AG09319 (cell line): ENCODE measurements around the gene CAMK2D.

ENCODE experiments used
- DNase-seq: peaks from one replicate; pipeline ENCODE4 v3.0.0-alpha.2; 2010; ENCODE audit warnings: low read depth; ENCODE audit errors: extremely low read depth
- TF ChIP-seq, protein P1 (sequence below): IDR thresholded peaks from 2 replicates; pipeline ENCODE4 v1.5.1; 2011; ENCODE audit warnings: low read depth, mild to moderate bottlenecking, inconsistent platforms, low read length, moderate library complexity

Gene CAMK2D

DNA sequence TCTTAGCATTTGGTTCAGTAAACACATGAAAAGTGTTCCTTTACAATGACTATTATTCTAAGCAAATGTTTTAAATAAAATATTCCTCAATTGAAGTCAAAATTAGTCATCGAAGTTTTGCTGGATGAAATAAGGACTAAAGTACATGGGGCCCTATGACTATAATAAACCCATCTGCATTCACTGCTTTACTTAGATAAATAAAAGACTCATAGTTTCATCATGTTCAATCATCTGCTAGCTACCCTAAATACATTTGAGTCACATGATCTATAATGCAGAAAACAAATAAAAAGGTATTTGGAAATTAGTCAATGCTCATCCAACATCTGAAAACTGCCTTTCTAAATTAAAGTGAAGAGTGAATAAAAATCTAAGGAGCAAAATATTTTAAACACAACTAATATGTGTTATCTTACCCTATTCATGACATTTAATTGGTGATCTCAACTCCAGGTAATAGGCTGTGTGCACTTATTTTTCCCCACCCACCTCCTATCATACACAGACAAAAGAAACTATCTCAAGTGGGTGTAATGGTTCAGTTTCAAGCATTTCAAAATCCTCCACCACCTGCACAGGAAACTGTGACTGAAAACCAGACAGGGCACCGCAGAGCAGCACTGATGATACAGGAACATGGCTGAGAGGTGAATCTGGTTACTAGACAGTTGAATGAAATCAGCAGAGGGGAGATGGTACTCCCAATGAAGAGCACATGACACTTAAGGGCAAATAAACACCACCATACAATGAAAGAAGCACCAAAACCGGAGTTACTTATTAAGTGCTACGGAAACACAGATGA, 78.6 kb downstream of the CAMK2D start:
- TF ChIP-seq, protein P1, sequence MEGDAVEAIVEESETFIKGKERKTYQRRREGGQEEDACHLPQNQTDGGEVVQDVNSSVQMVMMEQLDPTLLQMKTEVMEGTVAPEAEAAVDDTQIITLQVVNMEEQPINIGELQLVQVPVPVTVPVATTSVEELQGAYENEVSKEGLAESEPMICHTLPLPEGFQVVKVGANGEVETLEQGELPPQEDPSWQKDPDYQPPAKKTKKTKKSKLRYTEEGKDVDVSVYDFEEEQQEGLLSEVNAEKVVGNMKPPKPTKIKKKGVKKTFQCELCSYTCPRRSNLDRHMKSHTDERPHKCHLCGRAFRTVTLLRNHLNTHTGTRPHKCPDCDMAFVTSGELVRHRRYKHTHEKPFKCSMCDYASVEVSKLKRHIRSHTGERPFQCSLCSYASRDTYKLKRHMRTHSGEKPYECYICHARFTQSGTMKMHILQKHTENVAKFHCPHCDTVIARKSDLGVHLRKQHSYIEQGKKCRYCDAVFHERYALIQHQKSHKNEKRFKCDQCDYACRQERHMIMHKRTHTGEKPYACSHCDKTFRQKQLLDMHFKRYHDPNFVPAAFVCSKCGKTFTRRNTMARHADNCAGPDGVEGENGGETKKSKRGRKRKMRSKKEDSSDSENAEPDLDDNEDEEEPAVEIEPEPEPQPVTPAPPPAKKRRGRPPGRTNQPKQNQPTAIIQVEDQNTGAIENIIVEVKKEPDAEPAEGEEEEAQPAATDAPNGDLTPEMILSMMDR: no peak
- DNase-seq: no peak

DNA sequence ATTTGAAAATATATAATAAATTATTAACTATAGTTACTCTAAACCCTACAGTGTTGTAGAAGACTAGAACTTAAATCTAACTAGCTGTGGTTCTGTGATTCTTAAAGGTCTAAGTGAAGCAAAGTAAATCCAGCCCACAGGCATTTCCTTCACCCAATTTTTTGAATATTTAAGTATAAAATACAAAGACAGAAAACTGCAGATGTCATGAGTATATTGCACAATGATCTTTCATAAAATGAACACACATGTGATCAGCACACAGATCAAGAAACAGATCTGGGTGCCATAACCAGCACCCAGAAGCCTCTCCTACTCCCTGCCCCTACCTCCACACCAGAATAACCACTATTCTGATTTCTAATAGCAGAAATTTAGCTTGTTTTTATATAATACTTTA, 82.9 kb downstream of the CAMK2D start:
- TF ChIP-seq, protein P1: no peak
- no peak for DNase-seq

DNA sequence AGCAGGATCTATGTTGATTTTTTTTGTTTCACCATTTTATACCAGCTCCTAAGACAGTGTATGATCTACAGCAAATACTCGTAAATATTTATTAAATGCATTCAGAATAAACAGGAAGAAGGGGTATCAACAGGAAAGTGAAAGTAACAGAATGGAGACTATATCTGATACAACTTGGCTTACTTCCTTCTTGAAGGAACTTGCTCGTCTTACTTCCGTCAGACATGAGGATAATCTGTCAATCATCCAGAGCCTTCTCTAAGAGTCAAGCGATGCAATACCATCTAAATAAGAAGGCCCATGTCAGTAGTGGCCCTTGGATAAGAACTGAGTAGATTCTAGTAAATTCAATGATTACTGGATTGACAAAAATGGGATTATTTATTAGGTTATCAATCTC, 84.2 kb downstream of the CAMK2D start:
- TF ChIP-seq, protein P1: no peak
- DNase-seq: no peak

DNA sequence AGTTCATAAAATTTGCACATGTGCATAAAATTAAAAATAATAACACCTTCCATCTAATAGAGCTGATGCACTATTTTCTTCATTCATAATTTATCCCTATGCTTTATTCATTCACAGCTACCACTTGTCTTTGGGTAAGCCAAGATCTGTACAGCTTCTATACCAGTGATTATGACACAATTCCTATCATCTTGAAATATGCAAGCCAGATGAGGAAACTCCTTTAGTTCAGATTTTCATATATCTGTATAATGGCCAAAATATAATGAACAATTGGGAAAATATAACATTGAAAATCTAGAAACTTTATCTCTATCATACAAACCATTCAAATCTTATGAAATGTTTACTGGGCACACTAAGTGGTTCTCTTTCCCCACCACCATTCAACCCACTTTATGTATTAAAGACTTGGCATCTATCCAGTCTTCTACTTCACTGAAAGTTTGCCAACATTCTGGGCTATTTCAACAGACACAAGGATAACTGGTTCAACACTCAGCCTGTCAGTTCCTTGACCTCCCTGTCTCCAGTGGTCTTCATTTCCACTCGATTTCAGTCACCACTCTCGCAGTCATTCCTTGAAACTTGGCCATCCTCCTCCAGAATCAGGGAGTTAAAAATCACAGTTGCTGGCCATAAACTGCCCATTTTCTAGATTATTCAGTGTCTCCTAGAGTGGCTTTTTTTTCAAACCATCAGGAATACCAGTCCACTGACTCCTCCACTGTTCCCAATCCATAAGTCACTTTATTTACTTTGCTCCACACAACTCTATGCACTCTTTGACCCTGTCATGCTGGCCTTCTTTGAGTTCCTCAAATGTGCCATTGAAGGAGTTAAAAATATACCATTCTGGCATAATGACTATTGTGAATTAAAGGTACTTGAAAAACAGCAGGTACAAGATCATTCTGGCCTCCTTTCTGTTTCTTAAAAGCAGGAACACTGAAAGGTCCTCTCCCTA, 85.5 kb downstream of the CAMK2D start:
- no peak for DNase-seq
- TF ChIP-seq, protein P1: no peak

DNA sequence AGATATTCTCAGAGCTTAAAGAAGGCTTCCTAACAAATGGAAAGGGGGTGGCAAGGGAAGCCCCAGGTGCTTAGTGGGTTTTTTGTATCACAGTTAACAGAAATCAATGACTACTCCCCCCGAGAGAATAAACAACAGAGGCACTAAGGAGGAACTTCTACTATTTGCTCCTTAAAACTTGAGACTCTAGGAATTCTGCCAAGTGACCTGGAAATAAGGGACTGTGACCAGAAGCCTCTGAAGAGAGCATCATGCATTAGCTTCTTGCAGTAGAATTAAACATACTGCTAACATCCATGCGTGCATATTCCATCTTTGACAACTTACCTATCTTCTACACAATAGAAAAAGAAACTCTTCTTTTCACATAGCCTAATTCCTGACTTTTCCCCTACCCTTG, 86.8 kb downstream of the CAMK2D start:
- DNase-seq: no peak
- TF ChIP-seq, protein P1: no peak

DNA sequence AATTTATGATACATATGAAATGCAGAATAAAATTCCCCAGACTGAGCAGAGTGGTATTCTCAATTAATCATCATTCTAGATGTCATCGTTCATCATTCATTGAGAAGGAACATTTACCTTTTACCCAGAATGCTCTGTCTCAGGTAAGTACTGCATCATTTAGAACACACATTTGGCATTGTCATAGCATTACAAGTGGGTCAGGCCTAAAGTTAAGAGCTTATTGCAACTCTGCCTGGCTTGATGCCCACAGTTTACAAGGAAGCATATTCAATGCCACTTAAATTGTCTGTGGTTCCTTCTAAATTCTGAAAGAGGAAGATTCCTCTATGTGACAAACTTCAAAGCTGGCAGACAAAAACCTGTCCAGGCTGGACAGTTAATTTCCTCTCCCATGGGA, 87.3 kb downstream of the CAMK2D start:
- TF ChIP-seq, protein P1: no peak
- DNase-seq: no peak

DNA sequence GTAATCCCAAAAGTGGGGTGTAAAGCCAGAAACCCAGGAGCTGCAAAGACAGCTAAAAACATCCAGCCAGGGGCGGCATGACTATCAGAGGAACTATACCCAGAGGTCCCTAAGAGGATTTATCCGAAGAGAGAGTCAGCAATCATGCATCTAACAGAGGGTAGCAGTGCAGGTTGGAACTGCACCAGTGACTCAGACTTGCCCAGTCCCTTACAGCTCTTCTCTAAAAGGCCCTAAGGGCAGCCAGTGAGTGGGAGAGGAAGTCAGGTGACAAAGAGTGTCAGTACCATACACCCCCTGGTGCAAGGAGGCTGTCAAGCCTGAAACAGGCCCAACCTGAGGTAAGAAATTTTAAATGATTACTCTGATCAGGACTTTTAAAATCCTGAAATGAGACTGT, 88.1 kb downstream of the CAMK2D start:
- TF ChIP-seq, protein P1: no peak
- no peak for DNase-seq
